ENCODE results near the gene VDR. TPM values are rescaled to one million over a fixed set of nuclear protein-coding genes. Genes with fewer than 3 reads are reported as not detected.

Gene VDR
- polyA plus RNA-seq, 1 donor (not counting 4 experiments of a cell fraction or from before 2014, with no cell fraction given), result 43.3 TPM

DNA sequence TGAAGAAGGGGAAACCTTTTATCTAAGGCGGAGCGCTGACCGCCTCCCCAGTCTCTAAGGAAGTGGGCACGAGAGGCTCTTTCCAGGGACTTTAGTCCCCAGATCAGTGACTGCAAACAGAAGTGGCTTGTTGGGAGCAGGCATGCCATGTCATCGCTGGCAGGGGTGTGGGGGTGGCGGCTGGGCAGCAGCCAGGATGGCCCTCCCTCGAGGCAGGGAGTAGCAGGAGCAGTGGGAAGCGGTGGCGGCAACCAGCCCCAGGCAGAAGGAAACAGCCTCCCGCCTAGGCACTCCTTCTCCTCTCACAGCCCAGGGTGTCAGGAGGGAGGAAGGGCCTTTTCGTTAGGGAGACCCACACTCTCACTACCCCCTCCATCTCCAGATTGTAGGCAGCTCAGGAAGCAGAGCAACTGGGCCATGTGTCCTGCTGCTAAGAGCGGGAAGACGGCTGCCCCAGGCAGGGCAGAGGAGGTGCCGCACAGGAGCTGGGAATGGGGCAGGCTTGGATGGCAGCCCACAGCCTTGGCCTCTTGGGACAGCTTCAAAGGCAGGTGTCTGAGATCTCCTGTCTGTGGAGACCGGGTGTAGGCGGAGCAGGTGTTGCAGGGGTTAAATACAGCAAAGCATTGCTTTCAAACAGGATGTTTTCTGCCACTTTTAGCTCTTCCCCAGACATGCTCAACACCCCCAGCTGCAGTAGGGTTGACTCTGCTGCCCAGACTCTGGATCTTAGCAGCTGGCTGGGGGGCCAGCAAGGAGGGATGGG is 21.8 kb downstream of the VDR start:
- no peak overlapping the region for H2AFZ ChIP-seq (ENCODE audit: control insufficient read depth, low read length)
- peaks cover 18 to 46% of the 10 kb centered on the region in 2 experiments for H3K36me3 ChIP-seq (ENCODE audit: control insufficient read depth in 2 of 2, extremely low read depth in 1 of 2, insufficient read depth in 2 of 2, low read length in 2 of 2)
- DNase-seq (ENCODE audit: low read depth, low spot score), result no peak
- H3K9me1 ChIP-seq (ENCODE audit: control insufficient read depth, extremely low read depth, insufficient read depth, low read length), result peaks cover 15% of the 10 kb centered on the region
- no peak overlapping the region for H3K27ac ChIP-seq (ENCODE audit: control insufficient read depth, insufficient read depth, low read length)
- no peak for FAIRE-seq
- H3K27me3 ChIP-seq (ENCODE audit: control insufficient read depth, extremely low read depth, insufficient read depth, low read length), result no peaks in the 10 kb centered on the region
- TF ChIP-seq, protein P1, sequence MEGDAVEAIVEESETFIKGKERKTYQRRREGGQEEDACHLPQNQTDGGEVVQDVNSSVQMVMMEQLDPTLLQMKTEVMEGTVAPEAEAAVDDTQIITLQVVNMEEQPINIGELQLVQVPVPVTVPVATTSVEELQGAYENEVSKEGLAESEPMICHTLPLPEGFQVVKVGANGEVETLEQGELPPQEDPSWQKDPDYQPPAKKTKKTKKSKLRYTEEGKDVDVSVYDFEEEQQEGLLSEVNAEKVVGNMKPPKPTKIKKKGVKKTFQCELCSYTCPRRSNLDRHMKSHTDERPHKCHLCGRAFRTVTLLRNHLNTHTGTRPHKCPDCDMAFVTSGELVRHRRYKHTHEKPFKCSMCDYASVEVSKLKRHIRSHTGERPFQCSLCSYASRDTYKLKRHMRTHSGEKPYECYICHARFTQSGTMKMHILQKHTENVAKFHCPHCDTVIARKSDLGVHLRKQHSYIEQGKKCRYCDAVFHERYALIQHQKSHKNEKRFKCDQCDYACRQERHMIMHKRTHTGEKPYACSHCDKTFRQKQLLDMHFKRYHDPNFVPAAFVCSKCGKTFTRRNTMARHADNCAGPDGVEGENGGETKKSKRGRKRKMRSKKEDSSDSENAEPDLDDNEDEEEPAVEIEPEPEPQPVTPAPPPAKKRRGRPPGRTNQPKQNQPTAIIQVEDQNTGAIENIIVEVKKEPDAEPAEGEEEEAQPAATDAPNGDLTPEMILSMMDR (optimal IDR thresholded peaks at IDR 0.05 in 1 of 3, IDR thresholded peaks at IDR 0.05 in 1 of 3, conservative IDR thresholded peaks at IDR 0.05 in 1 of 3; ENCODE audit: extremely low read depth in 1 of 3, insufficient read depth in 2 of 3, low read length in 3 of 3), result no peak
- no peak for TF ChIP-seq EZH2 (IDR thresholded peaks at IDR 0.05; ENCODE audit: low read length)
- H3K79me2 ChIP-seq (ENCODE audit: control insufficient read depth, insufficient read depth, low read length), result peaks cover 52% of the 10 kb centered on the region
- H3K4me2 ChIP-seq (ENCODE audit: control insufficient read depth, extremely low read depth, insufficient read depth, low read depth, low read length), result peak overlapping the region; percentile 15
- dilution Hi-C loops (cut with MboI; ENCODE audit: extremely low pct_ligation_motif_present, low sequenced_read_pairs), result no loop called here
- no peaks in the 10 kb centered on the region for H3K9me3 ChIP-seq (ENCODE audit: control insufficient read depth, low read depth, low read length)
- H3K4me1 ChIP-seq (ENCODE audit: control insufficient read depth, extremely low read depth, insufficient read depth, low read length), result peaks cover 29% of the 10 kb centered on the region
- H3K9ac ChIP-seq (ENCODE audit: control insufficient read depth, extremely low read depth, insufficient read depth, low read length), result no peak overlapping the region
- H4K20me1 ChIP-seq (ENCODE audit: control insufficient read depth, extremely low read depth, insufficient read depth, low read length), result peaks cover 15% of the 10 kb centered on the region
- no peak overlapping the region for H3K4me3 ChIP-seq (ENCODE audit: control insufficient read depth in 2 of 3, extremely low read depth in 1 of 3, insufficient read depth in 2 of 3, low read depth in 1 of 3, low read length in 3 of 3)

DNA sequence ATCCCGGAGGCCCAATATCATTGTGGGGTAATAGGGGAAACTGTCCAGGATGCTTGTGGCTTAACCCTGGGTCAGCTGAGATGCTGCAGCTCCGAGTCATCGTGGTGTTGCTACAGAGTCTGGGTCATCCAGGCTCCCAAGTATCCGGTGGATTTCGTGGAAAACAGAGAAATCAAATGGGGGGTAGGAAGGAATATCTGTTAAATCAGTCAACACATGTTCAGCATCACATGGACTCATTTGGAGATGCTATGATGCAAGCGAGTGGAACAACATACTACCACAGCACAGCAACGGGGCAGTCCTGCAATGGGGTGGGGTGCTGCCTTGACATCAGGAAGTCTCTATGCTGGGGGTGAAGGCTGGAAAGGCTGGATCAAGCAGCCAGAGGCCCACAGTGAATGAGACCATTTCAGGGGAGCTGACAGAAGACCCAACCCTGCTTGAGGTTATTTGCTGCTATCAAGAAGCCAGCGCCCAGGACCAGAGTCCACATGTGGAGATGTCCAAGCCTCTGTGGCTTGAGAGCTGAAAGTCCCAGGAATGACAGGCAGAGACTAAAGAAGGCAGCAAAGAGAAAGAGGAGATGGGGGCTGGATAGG is 22.9 kb downstream of the VDR start:
- Histone ChIP-seq H3K27ac (ENCODE audit: control insufficient read depth, insufficient read depth, low read length) (peak overlapping the region; percentile 10), H3K79me2 (ENCODE audit: control insufficient read depth, insufficient read depth, low read length) (peaks cover 43% of the 10 kb centered on the region), H3K4me1 (ENCODE audit: control insufficient read depth, extremely low read depth, insufficient read depth, low read length) (peaks cover 39% of the 10 kb centered on the region), H3K9me1 (ENCODE audit: control insufficient read depth, extremely low read depth, insufficient read depth, low read length) (peaks cover 15% of the 10 kb centered on the region), H3K9ac (ENCODE audit: control insufficient read depth, extremely low read depth, insufficient read depth, low read length) (no peak overlapping the region), H3K4me2 (ENCODE audit: control insufficient read depth, extremely low read depth, insufficient read depth, low read depth, low read length) (no peak overlapping the region), H2AFZ (ENCODE audit: control insufficient read depth, low read length) (no peak overlapping the region), H3K27me3 (ENCODE audit: control insufficient read depth, extremely low read depth, insufficient read depth, low read length) (no peaks in the 10 kb centered on the region), H4K20me1 (ENCODE audit: control insufficient read depth, extremely low read depth, insufficient read depth, low read length) (peaks cover 15% of the 10 kb centered on the region), H3K9me3 (ENCODE audit: control insufficient read depth, low read depth, low read length) (no peaks in the 10 kb centered on the region), H3K36me3 (ENCODE audit: control insufficient read depth in 2 of 2, extremely low read depth in 1 of 2, insufficient read depth in 2 of 2, low read length in 2 of 2) (peaks cover 20 to 44% of the 10 kb centered on the region in 2 experiments), H3K4me3 (ENCODE audit: control insufficient read depth in 2 of 3, extremely low read depth in 1 of 3, insufficient read depth in 2 of 3, low read depth in 1 of 3, low read length in 3 of 3) (no peak overlapping the region)
- DNase-seq (ENCODE audit: low read depth, low spot score) (no peak), FAIRE-seq (peak; percentile 78)
- dilution Hi-C loops (cut with MboI; ENCODE audit: extremely low pct_ligation_motif_present, low sequenced_read_pairs), result no loop called here
- TF ChIP-seq, protein P1 (optimal IDR thresholded peaks at IDR 0.05 in 1 of 3, IDR thresholded peaks at IDR 0.05 in 1 of 3, conservative IDR thresholded peaks at IDR 0.05 in 1 of 3; ENCODE audit: extremely low read depth in 1 of 3, insufficient read depth in 2 of 3, low read length in 3 of 3), result no peak
- no peak for TF ChIP-seq EZH2 (IDR thresholded peaks at IDR 0.05; ENCODE audit: low read length)
